Lower leg skin (tissue), 3 donors: ENCODE measurements around the gene SLIT3.

Source experiments
- CTCF ChIP-seq, 3 donors: fragments of 450-650 bp; IDR thresholded peaks; one replicate each; pipeline ENCODE4 v1.5.1; 2016; ENCODE audit warnings: antibody characterized with exemption in 3 of 3, mild to moderate bottlenecking in 3 of 3, moderate library complexity in 2 of 3
- POLR2A ChIP-seq, 2 donors: fragments of 450-650 bp; IDR thresholded peaks; one replicate each; pipeline ENCODE4 v1.6.1; 2016 to 2017; ENCODE audit warnings: antibody characterized with exemption in 2 of 2, mild to moderate bottlenecking in 1 of 2, moderate library complexity in 1 of 2

- no peak for TF ChIP-seq CTCF (IDR thresholded peaks at IDR 0.05)
- no peak for TF ChIP-seq POLR2A (IDR thresholded peaks at IDR 0.05)
Observed at GRCh38 chr5:168728546-168729211, 572.3 kb downstream of the SLIT3 start.
